Activated B cell treated with CpG ODN at 0.5 μM for 24 hours (primary cell): ENCODE data around the gene GET3. TPM values are rescaled to one million over a fixed set of nuclear protein-coding genes. Genes with fewer than 3 reads are reported as not detected.

Experiments used
- ATAC-seq: fragments of 200-7000 bp; cut with Tn5 transposase; one replicate; pipeline ENCODE4 v1.10.0; 2021; ENCODE audit warnings: low read depth, mild to moderate bottlenecking, moderate library complexity
- CTCF ChIA-PET: fragments of 350-600 bp; sonication (Branson Sonifier 250); formaldehyde crosslinking; loops from one replicate; lab custom pipeline; 2021; ENCODE audit warnings: antibody characterized with exemption; lab: Charles Lee
- POLR2A ChIA-PET: fragments of 350-600 bp; sonication (Branson Sonifier 250); formaldehyde crosslinking; loops from one replicate; lab custom pipeline; 2021; ENCODE audit warnings: antibody characterized with exemption; lab: Charles Lee
- DNase-seq: peaks from one replicate; pipeline ENCODE4 v3.0.0; 2022
- H3K27ac Mint-ChIP-seq: one replicate; pipeline ENCODE4 v1.8.0; 2020; ENCODE audit warnings: mixed read lengths
- H3K27me3 Mint-ChIP-seq: one replicate; pipeline ENCODE4 v1.8.0; 2021; ENCODE audit warnings: mixed read lengths
- H3K36me3 Mint-ChIP-seq: one replicate; pipeline ENCODE4 v1.8.0; 2021; ENCODE audit warnings: low read depth, mixed read lengths
- H3K4me1 Mint-ChIP-seq: one replicate; pipeline ENCODE4 v1.8.0; 2021; ENCODE audit warnings: mixed read lengths
- H3K4me3 Mint-ChIP-seq: one replicate; pipeline ENCODE4 v1.8.0; 2020; ENCODE audit warnings: mild to moderate bottlenecking, mixed read lengths
- H3K9me3 Mint-ChIP-seq: one replicate; pipeline ENCODE4 v1.8.0; 2020; ENCODE audit warnings: mixed read lengths
- intact Hi-C: fragments of 100-400 bp; cut with micrococcal nuclease; formaldehyde crosslinking; loops from one replicate; pipeline ENCODE4 v1.15.1; 2024
- total RNA-seq: library from RNA; stranded (reverse); gene quantifications from 2 replicates; pipeline ENCODE4 v1.2.3, GENCODE V29; 2022
- TF ChIP-seq, protein P1 (sequence below): fragments of 200-600 bp; IDR thresholded peaks from one replicate; pipeline ENCODE4 v1.8.0; 2022; ENCODE audit warnings: antibody characterized with exemption, mild to moderate bottlenecking

The GET3 gene
- total RNA-seq, 1 donor from 2014 or later = 59.6 TPM

DNA sequence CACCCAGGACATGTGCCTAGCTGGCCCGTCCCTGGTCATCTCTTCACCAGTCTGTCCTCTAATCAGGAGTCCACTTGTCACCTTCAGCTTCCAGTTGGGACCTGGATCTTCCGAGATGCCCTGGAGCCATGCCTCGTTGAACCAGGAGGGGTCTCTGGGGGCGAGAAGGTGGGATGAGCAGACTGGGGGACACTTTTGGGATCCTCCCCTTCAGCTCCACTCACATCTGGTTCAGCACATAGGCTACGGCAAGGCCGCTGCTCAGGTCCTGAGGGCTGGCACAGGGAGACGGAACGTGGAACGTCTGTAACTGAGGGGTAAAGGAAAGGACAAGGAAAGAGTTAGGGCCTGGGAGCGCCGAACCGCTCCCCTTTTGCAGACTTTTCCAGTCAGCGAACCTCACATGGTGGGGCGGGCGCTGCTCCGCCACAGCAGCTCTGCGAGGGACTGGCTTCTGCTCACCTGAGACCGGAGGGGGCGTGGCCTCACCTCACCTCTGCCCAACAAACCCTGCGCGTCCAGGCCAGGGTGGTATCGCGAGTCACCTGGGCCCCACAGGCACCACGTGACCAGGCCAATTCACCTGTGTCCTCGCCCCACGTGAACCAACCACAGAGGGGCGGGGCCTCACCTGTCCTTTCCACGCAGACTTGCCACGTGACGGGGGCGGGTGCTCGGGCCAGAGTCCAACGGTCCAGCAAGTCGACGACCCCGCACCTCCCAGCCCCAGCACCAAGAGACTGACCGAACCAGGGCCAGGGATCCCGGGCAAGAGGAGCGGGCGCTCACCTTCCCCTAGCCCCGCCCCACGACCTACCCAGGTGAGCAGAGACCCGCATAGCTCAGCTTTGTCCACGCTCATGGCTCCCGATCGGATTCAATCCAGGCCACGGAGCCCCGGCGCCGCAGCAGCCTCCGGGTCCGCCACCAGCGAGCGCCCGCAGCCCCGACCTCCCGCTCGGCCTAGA, 37.6 kb downstream of the GET3 start, which contains the start of gene HOOK2:
Gene HOOK2, minus strand, starts transcription at position 965 of the 968 bp plus-strand sequence. Its CDS starts 103 bp downstream, at position 862.
- Mint-ChIP-seq H3K27me3 (no peaks in the 10 kb centered on the region), H3K36me3 (no peaks in the 10 kb centered on the region), H3K27ac (peak within 1 kb of the TSS; percentile 73), H3K4me1 (peaks cover 37% of the 10 kb centered on the region), H3K4me3 (peak within 1 kb of the TSS; percentile 80), H3K9me3 (no peaks in the 10 kb centered on the region)
- ATAC-seq (no peak), DNase-seq (no peak)
- ChIA-PET POLR2A (interaction anchor here (1.0 to 12.7 kb wide), 4 partner anchors 17 to 52 kb away, joined by 3 to 909 read pairs (median 5); partner anchors contain the start of genes JUNB and RNASEH2A), CTCF (interaction anchor here (1.3 to 9.1 kb wide), 2 partner anchors 9 to 21 kb away, joined by 9 to 278 read pairs; partner anchors contain the start of gene JUNB)
- intact Hi-C loops = no loop called here
- TF ChIP-seq, protein P1, sequence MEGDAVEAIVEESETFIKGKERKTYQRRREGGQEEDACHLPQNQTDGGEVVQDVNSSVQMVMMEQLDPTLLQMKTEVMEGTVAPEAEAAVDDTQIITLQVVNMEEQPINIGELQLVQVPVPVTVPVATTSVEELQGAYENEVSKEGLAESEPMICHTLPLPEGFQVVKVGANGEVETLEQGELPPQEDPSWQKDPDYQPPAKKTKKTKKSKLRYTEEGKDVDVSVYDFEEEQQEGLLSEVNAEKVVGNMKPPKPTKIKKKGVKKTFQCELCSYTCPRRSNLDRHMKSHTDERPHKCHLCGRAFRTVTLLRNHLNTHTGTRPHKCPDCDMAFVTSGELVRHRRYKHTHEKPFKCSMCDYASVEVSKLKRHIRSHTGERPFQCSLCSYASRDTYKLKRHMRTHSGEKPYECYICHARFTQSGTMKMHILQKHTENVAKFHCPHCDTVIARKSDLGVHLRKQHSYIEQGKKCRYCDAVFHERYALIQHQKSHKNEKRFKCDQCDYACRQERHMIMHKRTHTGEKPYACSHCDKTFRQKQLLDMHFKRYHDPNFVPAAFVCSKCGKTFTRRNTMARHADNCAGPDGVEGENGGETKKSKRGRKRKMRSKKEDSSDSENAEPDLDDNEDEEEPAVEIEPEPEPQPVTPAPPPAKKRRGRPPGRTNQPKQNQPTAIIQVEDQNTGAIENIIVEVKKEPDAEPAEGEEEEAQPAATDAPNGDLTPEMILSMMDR = no peak

- peak overlapping the region; percentile 87 for H3K27ac Mint-ChIP-seq
- peak; percentile 37 for ATAC-seq
- CTCF ChIA-PET = interaction anchor here (0.6 to 9.1 kb wide), 11 partner anchors 10 to 95 kb away, joined by 3 to 278 read pairs (median 7); partner anchors contain the start of genes JUNB and RNASEH2A
- intact Hi-C loops = loop anchor here (1.0 kb wide), 2 partner anchors 11 to 19 kb away; no protein-coding TSS in a partner anchor
- peak; percentile 85 for DNase-seq
- H3K4me3 Mint-ChIP-seq = peak overlapping the region; percentile 83
- no peaks in the 10 kb centered on the region for H3K9me3 Mint-ChIP-seq
- POLR2A ChIA-PET = interaction anchor here (0.5 to 12.7 kb wide), 9 partner anchors 13 to 167 kb away, joined by 3 to 909 read pairs (median 3); partner anchors contain the start of genes JUNB, MAN2B1, TNPO2 and WDR83
- H3K4me1 Mint-ChIP-seq = peaks cover 48% of the 10 kb centered on the region
- no peaks in the 10 kb centered on the region for H3K27me3 Mint-ChIP-seq
- no peaks in the 10 kb centered on the region for H3K36me3 Mint-ChIP-seq
- TF ChIP-seq, protein P1 = peak; percentile 73
These were observed 40.1 kb downstream of the GET3 start for GRCh38 chr19:12777217-12778016.

- intact Hi-C loops = no loop called here
- TF ChIP-seq, protein P1 = no peak
- ChIA-PET CTCF (interaction anchor here (1.0 to 9.1 kb wide), 7 partner anchors 9 to 70 kb away, joined by 4 to 278 read pairs (median 13); partner anchors contain the start of genes JUNB and RNASEH2A), POLR2A (interaction anchor here (0.7 to 12.7 kb wide), 10 partner anchors 14 to 168 kb away, joined by 3 to 909 read pairs (median 4); partner anchors contain the start of genes JUNB, MAN2B1, THSD8 and TNPO2)
- H3K4me1 Mint-ChIP-seq = peaks cover 49% of the 10 kb centered on the region
- ATAC-seq = peak; percentile 8
- no peaks in the 10 kb centered on the region for H3K27me3 Mint-ChIP-seq
- no peaks in the 10 kb centered on the region for H3K36me3 Mint-ChIP-seq
- peak; percentile 51 for DNase-seq
- H3K4me3 Mint-ChIP-seq = peak overlapping the region; percentile 83
- peak overlapping the region; percentile 87 for H3K27ac Mint-ChIP-seq
- H3K9me3 Mint-ChIP-seq = no peaks in the 10 kb centered on the region
These were observed 41.0 kb downstream of the GET3 start for GRCh38 chr19:12778017-12778904.

- CTCF ChIA-PET = interaction anchor here (1.0 to 9.1 kb wide), 6 partner anchors 9 to 69 kb away, joined by 4 to 278 read pairs (median 16); partner anchors contain the start of genes JUNB and RNASEH2A
- POLR2A ChIA-PET = interaction anchor here (0.7 to 12.7 kb wide), 7 partner anchors 13 to 417 kb away, joined by 3 to 909 read pairs (median 6); partner anchors contain the start of genes JUNB, MAN2B1, THSD8 and TNPO2
These were observed 41.5 kb downstream of the GET3 start for GRCh38 chr19:12778905-12779161.

More at GRCh38 chr19:12778905-12779161, 41.5 kb downstream of the GET3 start:
- Mint-ChIP-seq H3K27me3 (no peaks in the 10 kb centered on the region), H3K27ac (peak overlapping the region; percentile 87), H3K4me1 (peaks cover 46% of the 10 kb centered on the region), H3K36me3 (no peaks in the 10 kb centered on the region), H3K9me3 (no peaks in the 10 kb centered on the region), H3K4me3 (peak overlapping the region; percentile 83)
- TF ChIP-seq, protein P1 = no peak
- intact Hi-C loops = no loop called here
- DNase-seq (no peak), ATAC-seq (no peak)
